Endothelial cell (in vitro differentiated cells): Measurements from ENCODE around the gene BCAR3. TPM values are rescaled to one million over a fixed set of nuclear protein-coding genes. Genes with fewer than 3 reads are reported as not detected.

Experiments used
- DNase-seq: peaks from one replicate; pipeline ENCODE4 v3.0.0; 2021; ENCODE audit warnings: low spot score
- H3K27ac Mint-ChIP-seq: one replicate; pipeline ENCODE4 v1.8.0; 2021; ENCODE audit warnings: mixed read lengths, inconsistent platforms; ENCODE audit not compliant: unreplicated experiment
- H3K27me3 Mint-ChIP-seq: one replicate; pipeline ENCODE4 v1.8.0; 2021; ENCODE audit warnings: mild to moderate bottlenecking, moderate library complexity, mixed read lengths, inconsistent platforms; ENCODE audit not compliant: unreplicated experiment
- H3K36me3 Mint-ChIP-seq: one replicate; pipeline ENCODE4 v1.8.0; 2021; ENCODE audit warnings: mild to moderate bottlenecking, low read depth, mixed read lengths, inconsistent platforms; ENCODE audit not compliant: unreplicated experiment
- H3K4me1 Mint-ChIP-seq: one replicate; pipeline ENCODE4 v1.8.0; 2021; ENCODE audit warnings: mild to moderate bottlenecking, mixed read lengths, inconsistent platforms; ENCODE audit not compliant: unreplicated experiment
- H3K4me3 Mint-ChIP-seq: one replicate; pipeline ENCODE4 v1.8.0; 2021; ENCODE audit warnings: mild to moderate bottlenecking, mixed read lengths, inconsistent platforms; ENCODE audit not compliant: unreplicated experiment
- H3K9me3 Mint-ChIP-seq: one replicate; pipeline ENCODE4 v1.8.0; 2021; ENCODE audit warnings: mixed read lengths, inconsistent platforms; ENCODE audit not compliant: unreplicated experiment
- total RNA-seq: library from RNA; stranded (reverse); fragmentation: NEBNext Ultra II Directional; extraction: Animal tissue kit (Norgen Biotek cat#: 25700); gene quantifications from one replicate; pipeline ENCODE4 v1.2.1, GENCODE V29; 2021; ENCODE audit not compliant: unreplicated experiment
- TF ChIP-seq, protein P1 (sequence below): fragments of 200-600 bp; sonication (generic); IDR thresholded peaks from one replicate; pipeline ENCODE4 v1.5.0; 2021; ENCODE audit warnings: antibody characterized with exemption; ENCODE audit not compliant: unreplicated experiment

The BCAR3 gene
- total RNA-seq, 1 donor from 2014 or later = 19.9 TPM

DNA sequence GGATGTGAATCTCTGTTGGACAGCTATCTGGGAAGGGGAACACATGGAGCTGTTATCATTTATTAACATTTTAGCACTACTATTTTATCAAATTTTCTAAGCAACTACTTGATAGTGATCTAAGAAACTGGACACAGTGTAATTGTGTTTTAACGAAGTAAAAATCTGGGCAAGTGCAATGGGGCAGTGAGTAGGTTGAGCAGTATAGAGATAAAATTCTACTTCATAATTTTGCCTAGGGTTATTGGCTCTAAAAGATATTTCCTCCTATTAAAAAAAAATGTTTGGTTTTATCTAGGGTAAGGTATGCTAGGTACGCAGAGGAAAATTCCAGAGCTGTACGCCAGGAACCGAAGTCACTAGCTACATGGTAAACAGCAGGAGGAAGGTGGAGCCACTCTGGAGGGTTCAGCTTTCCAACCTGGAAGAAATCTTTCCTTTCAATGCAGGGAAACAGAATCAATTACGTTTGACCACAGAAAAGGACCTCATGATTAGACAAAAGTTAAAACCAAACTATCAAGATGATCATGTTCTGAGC is 43.3 kb downstream of the BCAR3 start:
- no peak for DNase-seq
- Mint-ChIP-seq H3K27me3 (peaks cover 3% of the 10 kb centered on the region), H3K4me3 (no peak overlapping the region), H3K9me3 (no peaks in the 10 kb centered on the region), H3K36me3 (peaks cover 30% of the 10 kb centered on the region), H3K4me1 (peaks cover 17% of the 10 kb centered on the region), H3K27ac (peak overlapping the region; percentile 66)
- TF ChIP-seq, protein P1, sequence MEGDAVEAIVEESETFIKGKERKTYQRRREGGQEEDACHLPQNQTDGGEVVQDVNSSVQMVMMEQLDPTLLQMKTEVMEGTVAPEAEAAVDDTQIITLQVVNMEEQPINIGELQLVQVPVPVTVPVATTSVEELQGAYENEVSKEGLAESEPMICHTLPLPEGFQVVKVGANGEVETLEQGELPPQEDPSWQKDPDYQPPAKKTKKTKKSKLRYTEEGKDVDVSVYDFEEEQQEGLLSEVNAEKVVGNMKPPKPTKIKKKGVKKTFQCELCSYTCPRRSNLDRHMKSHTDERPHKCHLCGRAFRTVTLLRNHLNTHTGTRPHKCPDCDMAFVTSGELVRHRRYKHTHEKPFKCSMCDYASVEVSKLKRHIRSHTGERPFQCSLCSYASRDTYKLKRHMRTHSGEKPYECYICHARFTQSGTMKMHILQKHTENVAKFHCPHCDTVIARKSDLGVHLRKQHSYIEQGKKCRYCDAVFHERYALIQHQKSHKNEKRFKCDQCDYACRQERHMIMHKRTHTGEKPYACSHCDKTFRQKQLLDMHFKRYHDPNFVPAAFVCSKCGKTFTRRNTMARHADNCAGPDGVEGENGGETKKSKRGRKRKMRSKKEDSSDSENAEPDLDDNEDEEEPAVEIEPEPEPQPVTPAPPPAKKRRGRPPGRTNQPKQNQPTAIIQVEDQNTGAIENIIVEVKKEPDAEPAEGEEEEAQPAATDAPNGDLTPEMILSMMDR = no peak

DNA sequence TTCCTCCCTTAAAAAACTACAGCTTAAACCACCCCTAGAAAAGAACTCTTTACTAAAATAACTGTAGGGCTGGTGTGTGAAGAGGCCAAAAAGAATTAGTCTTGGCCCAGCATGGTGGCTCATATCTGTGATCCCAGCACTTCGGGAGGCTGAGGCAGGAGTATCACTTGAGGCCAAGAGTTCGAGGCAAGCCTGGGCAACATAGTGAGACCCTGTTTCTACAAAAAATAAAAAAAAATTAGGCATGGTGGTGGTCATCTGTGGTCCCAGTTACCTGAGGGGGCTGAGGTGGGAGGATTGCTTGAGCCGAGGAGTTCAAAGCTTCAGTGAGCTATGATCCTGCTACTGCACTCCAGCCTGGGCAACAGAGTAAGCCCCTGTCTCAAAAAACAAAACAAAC is 44.9 kb downstream of the BCAR3 start:
- no peak for DNase-seq
- Mint-ChIP-seq H3K4me3 (no peak overlapping the region), H3K4me1 (peaks cover 16% of the 10 kb centered on the region), H3K27me3 (peaks cover 3% of the 10 kb centered on the region), H3K36me3 (peaks cover 30% of the 10 kb centered on the region), H3K9me3 (no peaks in the 10 kb centered on the region), H3K27ac (peak overlapping the region; percentile 94)
- TF ChIP-seq, protein P1 = no peak

- no peak overlapping the region for H3K4me3 Mint-ChIP-seq
- peaks cover 16% of the 10 kb centered on the region for H3K4me1 Mint-ChIP-seq
- H3K36me3 Mint-ChIP-seq = peaks cover 23% of the 10 kb centered on the region
Measured at GRCh38 chr1:93635614-93636543, 45.8 kb downstream of the BCAR3 start.

GRCh38 chr1:93633313-93633712 is 48.3 kb downstream of the BCAR3 start:
- Mint-ChIP-seq H3K4me3 (no peak overlapping the region), H3K36me3 (peaks cover 10% of the 10 kb centered on the region), H3K27me3 (peaks cover 4% of the 10 kb centered on the region), H3K4me1 (peaks cover 22% of the 10 kb centered on the region), H3K27ac (peak overlapping the region; percentile 4), H3K9me3 (no peaks in the 10 kb centered on the region)
- TF ChIP-seq, protein P1 = no peak
- no peak for DNase-seq

More at GRCh38 chr1:93635614-93636543, 45.8 kb downstream of the BCAR3 start:
- peak; percentile 43 for DNase-seq
- H3K9me3 Mint-ChIP-seq = no peaks in the 10 kb centered on the region
- TF ChIP-seq, protein P1 = no peak
- peak overlapping the region; percentile 94 for H3K27ac Mint-ChIP-seq
- peaks cover 5% of the 10 kb centered on the region for H3K27me3 Mint-ChIP-seq
